Hematopoietic multipotent progenitor cell (in vitro differentiated cells): ENCODE results near the gene BCKDK. TPM values are rescaled to one million over a fixed set of nuclear protein-coding genes. Genes with fewer than 3 reads are reported as not detected.
"Not testable (repeated sequence)": the region's sequence is repeated elsewhere in the genome, so short reads cannot be mapped to it uniquely, and the experiment has no call there.

Experiments used
- DNase-seq, 3 donors: peaks; one replicate each; pipeline ENCODE4 v3.0.0-alpha.2; 2011 to 2015; ENCODE audit warnings: low read depth in 2 of 3, low spot score in 2 of 3
- total RNA-seq: library from RNA; depleted of rRNA; stranded (reverse); fragments of >200 nt; gene quantifications from one replicate; pipeline ENCODE4 v1.2.3, GENCODE V29; 2012

BCKDK gene
- total RNA-seq, 1 donor = 52.5 TPM

DNA sequence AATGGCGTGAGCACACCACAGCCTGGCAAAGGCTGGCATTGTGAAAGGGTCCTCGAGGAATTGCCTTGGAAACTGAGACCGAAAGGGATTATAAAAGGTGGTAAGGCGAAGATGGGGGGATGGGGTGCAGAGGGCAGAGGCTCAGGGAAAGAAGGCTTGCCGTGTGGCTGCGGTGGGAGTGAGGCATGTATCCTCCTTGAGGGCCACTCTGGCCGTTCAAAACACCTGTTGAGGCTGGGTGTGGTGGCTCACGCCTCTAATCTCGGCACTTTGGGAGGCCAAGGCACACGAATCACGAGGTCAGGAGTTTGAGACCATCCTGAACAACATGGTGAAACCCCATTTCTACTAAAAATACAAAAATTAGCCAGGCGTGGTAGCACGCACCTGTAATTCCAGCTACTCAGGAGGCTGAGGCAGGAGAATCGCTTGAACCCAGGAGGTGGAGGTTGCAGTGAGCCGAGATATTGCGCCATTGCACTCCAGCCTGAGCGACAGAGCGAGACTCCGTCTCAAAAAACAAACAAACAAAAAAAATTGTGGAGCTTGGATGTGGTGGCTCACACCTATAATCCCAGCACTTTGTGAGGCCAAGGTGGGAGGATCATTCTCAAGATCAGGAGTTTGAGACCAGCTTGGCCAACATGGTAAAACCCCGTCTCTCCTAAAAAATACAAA is 28.8 kb downstream of the BCKDK start:
- not testable (repeated sequence) for DNase-seq

DNA sequence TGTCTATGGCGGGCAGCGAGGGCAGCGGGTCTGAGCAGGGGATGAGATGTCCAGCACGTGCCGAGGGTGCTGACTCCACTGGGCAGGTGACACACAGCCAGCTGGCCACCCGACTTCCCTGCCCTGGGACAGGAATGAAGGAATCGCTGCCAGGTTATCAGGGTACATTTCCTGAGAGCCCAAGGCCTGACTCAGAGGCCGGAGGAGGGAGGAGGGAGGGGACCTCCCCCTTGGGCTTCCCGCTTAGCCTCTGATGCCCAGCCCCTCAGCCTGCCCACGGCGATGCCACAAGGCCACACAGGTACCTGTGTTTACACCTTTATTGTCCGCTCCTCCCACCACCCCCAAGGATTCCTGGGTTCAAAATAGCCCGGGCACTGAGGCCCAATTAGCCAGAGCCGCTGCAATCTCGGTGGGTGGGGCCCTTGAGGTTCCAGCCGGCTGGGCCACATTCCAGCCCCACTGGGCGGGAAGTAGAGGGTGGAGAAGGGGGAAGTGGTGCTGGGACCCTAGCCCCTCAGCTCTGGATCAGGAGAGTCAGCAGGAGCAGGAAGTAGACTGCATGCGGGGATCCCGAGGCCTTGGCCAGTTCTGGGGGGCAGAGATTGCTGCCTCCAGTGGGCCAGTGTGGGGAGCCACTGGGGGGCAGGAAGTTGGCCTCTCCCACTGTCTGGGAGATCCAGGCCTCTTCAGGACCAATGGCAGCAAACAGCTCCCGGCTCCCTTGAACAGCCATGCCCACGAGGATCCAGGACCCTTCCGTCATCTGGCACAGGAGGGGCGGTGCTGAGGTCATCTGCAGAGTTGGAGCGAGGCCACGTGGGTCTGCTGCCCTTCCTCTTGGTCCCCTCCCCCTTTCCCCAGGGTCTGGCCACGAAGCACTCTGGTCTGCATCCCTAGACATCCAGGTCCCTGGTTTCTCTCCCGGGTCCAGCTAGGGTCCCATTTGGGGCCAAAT is 30.7 kb downstream of the BCKDK start:
- no peak for DNase-seq

GRCh38 chr16:31141071-31141469 is 32.9 kb downstream of the BCKDK start:
- DNase-seq = not testable (repeated sequence)

GRCh38 chr16:31141489-31142108 is 33.4 kb downstream of the BCKDK start:
- no peak for DNase-seq

DNA sequence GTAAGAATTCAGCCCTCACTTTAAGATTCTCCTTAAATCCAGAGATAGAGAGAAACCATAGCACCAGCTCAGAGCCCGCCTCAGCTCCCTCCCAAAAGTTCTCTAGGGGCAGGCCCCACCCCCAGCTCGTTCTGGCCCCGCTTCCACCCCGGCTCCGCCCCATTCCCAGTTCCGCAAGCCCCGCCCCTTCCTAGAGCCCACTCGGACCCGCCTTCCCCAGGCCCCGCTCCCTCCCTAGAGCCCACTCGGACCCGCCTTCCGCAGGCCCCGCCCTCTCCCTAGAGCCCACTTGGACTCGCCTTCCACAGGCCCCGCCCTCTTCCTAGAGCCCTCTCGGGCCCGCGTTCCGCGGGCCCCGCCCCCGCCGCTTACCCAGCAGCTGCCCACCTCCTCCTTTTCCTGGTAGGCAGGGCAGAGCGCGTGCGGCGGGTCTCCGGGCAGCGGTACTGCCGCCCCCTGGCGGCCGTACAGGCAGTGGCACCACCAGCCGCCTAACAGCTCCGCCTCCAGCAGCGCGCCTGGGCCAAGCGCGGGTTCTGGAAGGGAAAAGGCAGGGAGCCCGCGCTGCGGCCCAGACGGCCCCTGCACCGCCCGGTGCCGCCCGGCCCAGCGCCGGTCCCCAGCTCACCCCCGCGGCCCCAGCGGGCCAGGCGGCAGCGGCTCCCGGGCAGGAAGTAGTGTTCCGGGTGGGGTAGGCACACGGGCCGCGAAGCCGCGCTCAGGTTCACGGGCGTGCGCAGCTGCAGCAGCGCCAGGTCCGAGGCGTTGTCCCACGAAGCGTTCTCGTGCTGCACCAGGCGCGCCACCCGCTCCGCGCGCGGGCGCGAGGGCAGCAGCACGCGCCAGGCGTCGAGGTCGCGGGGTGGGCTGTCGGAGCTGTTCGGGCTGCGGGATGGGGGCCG is 34.2 kb downstream of the BCKDK start:
- peak; percentile 95 to 99 (median 99) for DNase-seq

- DNase-seq = no peak
Measured at GRCh38 chr16:31143011-31143693, 35.0 kb downstream of the BCKDK start.

DNA sequence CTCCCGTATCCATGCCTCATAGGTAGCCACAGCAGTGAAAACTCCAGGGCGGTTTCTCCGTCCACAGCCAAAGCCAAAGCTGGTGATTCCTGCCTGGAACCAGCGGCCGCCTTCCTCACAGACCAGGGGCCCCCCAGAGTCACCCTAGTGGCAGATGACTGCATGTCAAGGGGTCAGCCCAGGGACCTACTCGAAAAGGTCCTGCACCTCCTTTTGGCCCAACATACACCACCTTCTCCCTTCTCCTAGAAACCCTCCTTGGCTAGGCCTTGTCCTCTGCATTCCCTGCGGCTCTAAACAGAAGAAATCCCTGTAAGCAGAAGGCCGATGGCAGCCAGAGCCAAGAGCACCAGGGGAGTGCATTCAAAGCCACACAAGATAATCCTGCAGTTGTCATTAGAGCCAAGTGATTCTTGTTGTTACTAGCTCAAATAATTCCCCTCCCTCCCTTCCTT is 35.5 kb downstream of the BCKDK start:
- DNase-seq = no peak

DNA sequence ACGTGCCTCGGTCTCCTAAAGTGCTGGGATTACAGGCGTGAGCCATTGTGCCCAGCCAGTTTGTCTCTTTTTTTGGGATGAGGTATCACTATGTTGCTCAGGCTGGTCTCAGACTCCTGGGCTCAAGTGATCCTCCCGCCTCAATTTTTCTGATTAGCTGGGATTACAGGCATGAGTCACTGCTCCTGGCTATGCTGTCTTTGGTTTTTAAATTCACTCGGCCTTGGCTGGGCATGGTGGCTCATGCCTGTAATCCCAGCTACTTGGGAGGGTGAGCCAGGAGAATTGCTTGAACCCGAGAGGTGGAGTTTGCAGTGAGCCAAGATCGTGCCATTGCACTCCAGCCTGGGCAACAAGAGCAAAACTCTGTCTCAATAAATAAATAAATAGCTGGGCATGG is 36.2 kb downstream of the BCKDK start:
- DNase-seq = not testable (repeated sequence)

- DNase-seq = no peak
Measured at GRCh38 chr16:31145398-31145990, 37.3 kb downstream of the BCKDK start.

DNA sequence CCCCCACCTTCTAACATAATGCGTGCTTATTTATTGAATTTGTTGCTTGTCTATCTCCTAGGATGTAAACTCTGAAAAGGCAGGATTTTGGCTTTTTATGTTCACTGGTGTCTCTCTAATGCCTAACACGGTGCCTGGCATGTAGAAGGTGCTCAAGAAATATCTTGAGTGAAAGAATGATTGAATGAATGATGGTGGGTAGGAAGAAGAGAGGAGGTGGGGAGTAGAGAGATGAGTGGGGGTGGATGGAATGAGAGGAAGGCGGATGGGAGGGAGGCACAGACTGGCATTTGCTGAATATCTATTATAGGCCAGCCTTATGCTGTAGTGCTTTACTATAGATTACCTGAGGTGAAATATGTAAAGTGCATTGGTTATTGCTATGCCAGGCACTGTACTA is 39.4 kb downstream of the BCKDK start:
- DNase-seq = no peak

- no peak for DNase-seq
Measured at GRCh38 chr16:31148281-31148728, 40.1 kb downstream of the BCKDK start.

DNA sequence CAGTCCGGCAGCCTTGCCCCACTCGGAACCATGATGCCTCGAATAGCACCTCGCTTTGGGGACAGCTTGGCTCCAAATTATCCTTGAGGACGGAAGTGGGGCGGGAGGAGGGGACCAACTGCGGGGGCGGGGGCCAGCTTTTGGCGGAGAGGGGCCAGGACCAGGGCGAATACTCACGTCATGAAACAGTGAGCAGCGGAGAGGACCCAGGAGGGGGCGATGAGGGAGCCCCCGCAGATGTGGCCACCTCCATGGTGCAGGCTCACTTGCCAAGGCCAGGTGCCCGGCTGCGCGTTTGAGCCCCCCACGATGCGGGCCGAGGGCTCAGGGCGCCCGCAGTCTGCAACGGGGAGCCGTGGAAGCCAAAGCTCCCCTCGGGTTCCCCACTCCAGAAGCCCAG is 40.7 kb downstream of the BCKDK start:
- DNase-seq = no peak

DNA sequence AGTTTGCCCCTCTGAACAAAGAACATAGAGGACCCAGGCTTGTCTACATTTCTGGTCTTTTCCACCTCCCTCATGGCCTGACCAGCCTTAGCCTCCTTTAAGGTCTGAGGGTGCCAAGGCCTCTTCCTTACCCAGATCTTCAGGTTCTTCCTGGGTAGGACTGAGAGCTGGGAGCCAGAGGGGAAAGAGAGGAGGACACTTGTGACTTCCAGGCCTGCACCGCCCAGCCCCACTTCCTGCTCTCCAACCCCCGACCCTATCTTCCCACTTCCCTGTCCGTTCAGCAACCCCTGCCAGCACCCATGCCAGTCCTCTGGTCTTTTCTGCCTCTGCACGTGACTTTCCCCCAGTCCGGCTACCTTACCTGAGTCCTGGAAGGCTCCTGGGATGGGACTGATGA is 41.1 kb downstream of the BCKDK start:
- DNase-seq = no peak

DNA sequence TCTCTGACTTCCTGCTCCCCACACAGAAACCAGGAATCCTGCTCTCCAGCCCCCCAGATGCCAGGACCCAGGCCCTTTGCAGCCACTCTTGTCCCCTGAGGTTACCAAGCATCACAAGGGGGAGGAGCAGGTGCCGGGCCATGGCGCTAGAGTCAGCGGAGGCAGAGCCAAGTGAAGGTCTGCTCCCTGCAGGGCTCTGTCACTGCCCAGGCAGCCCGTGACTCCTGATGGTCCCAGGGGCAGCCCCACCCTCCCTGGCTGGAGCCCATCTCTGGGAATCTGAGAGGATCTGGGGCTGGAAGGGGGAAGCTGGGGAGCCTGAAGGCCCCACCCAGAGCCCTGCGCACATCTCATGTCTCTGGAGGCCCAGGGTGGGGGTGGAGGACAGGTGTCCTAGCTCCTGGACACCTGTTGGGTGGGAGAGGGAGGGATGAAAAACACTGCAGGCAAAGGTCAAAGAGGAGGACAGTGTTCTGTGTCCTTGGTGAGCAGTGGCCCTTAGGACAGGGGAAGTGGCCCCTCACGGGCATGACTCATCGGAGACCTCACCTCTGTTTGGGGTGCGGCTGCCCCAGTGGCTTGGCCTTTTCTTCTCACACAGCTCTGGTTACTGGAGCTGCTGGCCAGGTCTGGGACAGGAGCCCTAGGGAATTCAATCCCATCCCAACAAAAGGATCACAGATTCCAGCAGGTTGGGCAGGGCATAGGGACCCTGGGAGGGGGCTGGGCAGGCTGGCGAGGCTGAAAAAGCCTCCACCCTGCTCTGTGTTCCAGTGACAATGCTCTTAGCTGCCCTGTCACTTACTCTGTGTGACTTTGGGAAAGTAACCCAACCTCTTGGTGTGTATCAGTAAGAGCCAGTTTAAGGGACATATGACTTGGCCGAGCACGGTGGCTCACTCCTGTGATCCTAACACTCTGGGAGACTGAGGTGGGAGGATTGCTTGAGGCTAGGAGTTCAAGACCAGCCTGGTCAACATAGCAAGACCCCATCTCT is 42.0 kb downstream of the BCKDK start, which contains the start of gene PRSS36:
Gene PRSS36 (minus strand): TSS at position 173 of the 997 bp plus-strand sequence. CDS start 31 bp downstream, at position 142.
- DNase-seq = no peak

GRCh38 chr16:31150976-31151375 is 42.8 kb downstream of the BCKDK start:
- not testable (repeated sequence) for DNase-seq

DNA sequence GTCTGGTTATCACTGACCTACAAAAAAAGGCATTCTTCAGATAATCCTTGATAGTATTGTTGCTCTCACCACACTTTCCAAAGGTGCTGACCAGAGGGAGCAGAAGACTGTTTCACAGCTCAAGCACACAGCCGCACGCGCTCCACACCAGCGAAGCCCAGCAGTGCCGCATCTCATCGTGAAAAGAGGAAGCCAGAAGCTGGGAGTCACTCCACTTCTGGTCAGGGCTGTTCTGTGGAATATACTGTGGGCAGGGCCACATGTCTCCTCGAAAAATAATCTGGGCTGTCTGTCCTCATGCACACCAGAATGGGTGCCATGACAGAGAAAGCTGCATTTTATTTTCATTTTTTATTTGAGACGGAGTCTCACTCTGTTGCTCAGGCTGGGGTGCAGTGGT is 49.0 kb downstream of the BCKDK start:
- peak in 1 of 3 donors; percentile 53 for DNase-seq
